ENCODE results near the gene GRXCR2.
"Not testable (repeated sequence)": the region's sequence is repeated elsewhere in the genome, so short reads cannot be mapped to it uniquely, and the experiment has no call there.

GRXCR2 gene

GRCh38 chr5:145908206-145908960 is 35.6 kb upstream of the GRXCR2 start:
- DNase-seq (ENCODE audit: low read depth) = peak; percentile 32
- TF ChIP-seq CTCF (IDR thresholded peaks at IDR 0.05; ENCODE audit: insufficient read depth, low read depth, low read length, missing control alignments) = peak; percentile 59
- H3K4me3 ChIP-seq (ENCODE audit: low read length) = no peak overlapping the region

DNA sequence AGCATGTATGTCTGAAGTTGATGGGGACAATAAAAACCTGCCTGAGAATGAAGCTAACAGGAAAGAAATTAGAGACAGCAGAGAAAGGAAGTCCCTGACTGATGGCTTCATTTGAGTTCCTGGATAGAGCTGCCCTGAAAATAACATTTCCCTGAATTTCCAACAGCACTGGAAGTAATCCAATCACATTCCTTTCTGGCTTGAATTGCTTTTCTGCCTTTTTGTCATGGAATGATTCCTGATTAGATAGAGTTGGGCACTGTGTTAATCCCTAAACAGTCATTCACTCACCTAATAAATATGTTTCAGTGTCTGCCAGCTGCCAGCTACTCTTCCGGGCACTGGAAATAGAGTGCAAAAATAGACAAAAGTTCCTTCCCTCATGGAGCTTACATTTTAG is 33.6 kb upstream of the GRXCR2 start:
- DNase-seq (ENCODE audit: low read depth) = no peak
- no peak for TF ChIP-seq CTCF (IDR thresholded peaks at IDR 0.05; ENCODE audit: insufficient read depth, low read depth, low read length, missing control alignments)
- no peak overlapping the region for H3K4me3 ChIP-seq (ENCODE audit: low read length)

DNA sequence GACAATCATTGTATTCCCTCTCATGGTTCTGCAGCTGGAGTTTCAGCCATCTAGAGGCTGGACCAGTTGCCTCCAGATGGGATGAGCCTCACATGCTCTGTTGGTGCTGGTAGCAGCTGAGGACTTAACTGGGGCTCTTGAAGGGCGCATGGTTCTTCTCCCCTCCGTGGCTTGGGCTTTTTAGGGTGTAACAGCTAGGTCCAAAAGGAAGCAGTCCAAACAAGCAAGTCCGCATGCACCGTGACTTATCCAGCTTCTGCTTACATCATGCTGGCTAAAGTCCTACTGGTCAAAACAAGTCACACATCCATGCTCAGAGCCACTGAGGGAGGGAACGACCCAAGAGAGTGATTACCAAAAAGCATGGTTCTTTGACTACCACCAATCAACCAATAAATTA is 31.9 kb upstream of the GRXCR2 start:
- no peak for TF ChIP-seq CTCF (IDR thresholded peaks at IDR 0.05; ENCODE audit: insufficient read depth, low read depth, low read length, missing control alignments)
- no peak for DNase-seq (ENCODE audit: low read depth)
- H3K4me3 ChIP-seq (ENCODE audit: low read length) = no peak overlapping the region

GRCh38 chr5:145903867-145904266 is 31.1 kb upstream of the GRXCR2 start:
- TF ChIP-seq CTCF (IDR thresholded peaks at IDR 0.05; ENCODE audit: insufficient read depth, low read depth, low read length, missing control alignments) = no peak
- peak; percentile 26 for DNase-seq (ENCODE audit: low read depth)
- H3K4me3 ChIP-seq (ENCODE audit: low read length) = no peak overlapping the region

GRCh38 chr5:145903113-145903512 is 30.3 kb upstream of the GRXCR2 start:
- H3K4me3 ChIP-seq (ENCODE audit: low read length) = no peak overlapping the region
- DNase-seq (ENCODE audit: low read depth) = no peak
- TF ChIP-seq CTCF (IDR thresholded peaks at IDR 0.05; ENCODE audit: insufficient read depth, low read depth, low read length, missing control alignments) = peak; percentile 35

GRCh38 chr5:145902421-145902820 is 29.6 kb upstream of the GRXCR2 start:
- TF ChIP-seq CTCF (IDR thresholded peaks at IDR 0.05; ENCODE audit: insufficient read depth, low read depth, low read length, missing control alignments) = no peak
- no peak for DNase-seq (ENCODE audit: low read depth)
- no peak overlapping the region for H3K4me3 ChIP-seq (ENCODE audit: low read length)

- DNase-seq (ENCODE audit: low read depth) = no peak
- H3K4me3 ChIP-seq (ENCODE audit: low read length) = no peak overlapping the region
- TF ChIP-seq CTCF (IDR thresholded peaks at IDR 0.05; ENCODE audit: insufficient read depth, low read depth, low read length, missing control alignments) = no peak
Measured at GRCh38 chr5:145898171-145898570, 25.4 kb upstream of the GRXCR2 start.

GRCh38 chr5:145891378-145891777 is 18.6 kb upstream of the GRXCR2 start:
- H3K4me3 ChIP-seq (ENCODE audit: low read length); DNase-seq (ENCODE audit: low read depth): not testable (repeated sequence)
